IPS-NIHi7 (cell line): ENCODE results near the gene CACNA1C.

Source experiments
- DNase-seq: peaks from one replicate; pipeline ENCODE4 v3.0.0; 2012; ENCODE audit warnings: mixed read lengths; ENCODE audit errors: extremely low spot score

Gene CACNA1C

GRCh38 chr12:2034633-2035430 is 18.0 kb upstream of the CACNA1C start:
- DNase-seq, result peak; percentile 96

GRCh38 chr12:2035431-2036055 is 17.2 kb upstream of the CACNA1C start:
- no peak for DNase-seq

GRCh38 chr12:2039034-2039433 is 13.8 kb upstream of the CACNA1C start:
- DNase-seq, result no peak

- no peak for DNase-seq
These were observed 9.7 kb upstream of the CACNA1C start for GRCh38 chr12:2043054-2043453.

- no peak for DNase-seq
These were observed 8.6 kb upstream of the CACNA1C start for GRCh38 chr12:2044165-2044564.

- DNase-seq, result no peak
These were observed 5.8 kb upstream of the CACNA1C start for GRCh38 chr12:2046957-2047356.

- no peak for DNase-seq
These were observed 5.0 kb upstream of the CACNA1C start for GRCh38 chr12:2047752-2048151.

GRCh38 chr12:2049604-2050540 is 2.9 kb upstream of the CACNA1C start:
- DNase-seq, result no peak

GRCh38 chr12:2051700-2052621 is 826 bp upstream of the CACNA1C start:
- no peak for DNase-seq

- no peak for DNase-seq
These were observed 904 bp downstream of the CACNA1C start for GRCh38 chr12:2053691-2054090.

GRCh38 chr12:2054091-2055018 is 1.6 kb downstream of the CACNA1C start:
- no peak for DNase-seq

- peak; percentile 88 for DNase-seq
These were observed 4.4 kb downstream of the CACNA1C start for GRCh38 chr12:2057041-2057794.

GRCh38 chr12:2057795-2058408 is 5.1 kb downstream of the CACNA1C start:
- DNase-seq, result no peak

GRCh38 chr12:2058837-2059236 is 6.0 kb downstream of the CACNA1C start:
- no peak for DNase-seq

GRCh38 chr12:2061402-2061801 is 8.6 kb downstream of the CACNA1C start:
- DNase-seq, result no peak

GRCh38 chr12:2064071-2064507 is 11.3 kb downstream of the CACNA1C start:
- no peak for DNase-seq

GRCh38 chr12:2068653-2069052 is 15.9 kb downstream of the CACNA1C start:
- no peak for DNase-seq

GRCh38 chr12:2070440-2071045 is 17.8 kb downstream of the CACNA1C start:
- no peak for DNase-seq
